ENCODE data around the gene ABCC8.

Gene ABCC8

DNA sequence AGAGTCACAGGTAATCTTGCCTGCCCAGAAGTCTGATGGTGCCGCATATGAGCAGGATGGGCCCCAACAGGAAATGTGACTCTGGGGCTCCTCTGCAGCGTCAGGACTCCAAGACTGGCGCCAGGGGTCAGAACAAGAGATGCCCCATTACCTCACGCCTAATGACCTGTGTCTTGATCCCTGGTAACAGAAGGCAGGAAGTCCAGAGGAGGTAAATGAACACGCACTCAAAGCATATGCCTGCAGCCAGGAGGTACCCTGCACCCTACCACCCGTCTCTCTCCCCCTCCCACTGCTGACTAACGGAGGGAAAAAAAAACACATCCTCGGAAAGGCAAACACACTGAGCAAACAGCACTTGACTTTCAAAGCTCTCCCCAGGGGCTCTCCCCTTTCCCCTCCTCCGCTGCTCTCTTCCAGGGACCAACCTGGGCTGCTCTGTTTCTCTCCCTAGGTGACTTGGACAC is 37.3 kb downstream of the ABCC8 start:
- H3K4me3 ChIP-seq (ENCODE audit: low read depth, low read length), result no peak overlapping the region
- TF ChIP-seq, protein P1, sequence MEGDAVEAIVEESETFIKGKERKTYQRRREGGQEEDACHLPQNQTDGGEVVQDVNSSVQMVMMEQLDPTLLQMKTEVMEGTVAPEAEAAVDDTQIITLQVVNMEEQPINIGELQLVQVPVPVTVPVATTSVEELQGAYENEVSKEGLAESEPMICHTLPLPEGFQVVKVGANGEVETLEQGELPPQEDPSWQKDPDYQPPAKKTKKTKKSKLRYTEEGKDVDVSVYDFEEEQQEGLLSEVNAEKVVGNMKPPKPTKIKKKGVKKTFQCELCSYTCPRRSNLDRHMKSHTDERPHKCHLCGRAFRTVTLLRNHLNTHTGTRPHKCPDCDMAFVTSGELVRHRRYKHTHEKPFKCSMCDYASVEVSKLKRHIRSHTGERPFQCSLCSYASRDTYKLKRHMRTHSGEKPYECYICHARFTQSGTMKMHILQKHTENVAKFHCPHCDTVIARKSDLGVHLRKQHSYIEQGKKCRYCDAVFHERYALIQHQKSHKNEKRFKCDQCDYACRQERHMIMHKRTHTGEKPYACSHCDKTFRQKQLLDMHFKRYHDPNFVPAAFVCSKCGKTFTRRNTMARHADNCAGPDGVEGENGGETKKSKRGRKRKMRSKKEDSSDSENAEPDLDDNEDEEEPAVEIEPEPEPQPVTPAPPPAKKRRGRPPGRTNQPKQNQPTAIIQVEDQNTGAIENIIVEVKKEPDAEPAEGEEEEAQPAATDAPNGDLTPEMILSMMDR (IDR thresholded peaks at IDR 0.05; ENCODE audit: borderline replicate concordance, insufficient read depth, low read depth, low read length), result no peak

DNA sequence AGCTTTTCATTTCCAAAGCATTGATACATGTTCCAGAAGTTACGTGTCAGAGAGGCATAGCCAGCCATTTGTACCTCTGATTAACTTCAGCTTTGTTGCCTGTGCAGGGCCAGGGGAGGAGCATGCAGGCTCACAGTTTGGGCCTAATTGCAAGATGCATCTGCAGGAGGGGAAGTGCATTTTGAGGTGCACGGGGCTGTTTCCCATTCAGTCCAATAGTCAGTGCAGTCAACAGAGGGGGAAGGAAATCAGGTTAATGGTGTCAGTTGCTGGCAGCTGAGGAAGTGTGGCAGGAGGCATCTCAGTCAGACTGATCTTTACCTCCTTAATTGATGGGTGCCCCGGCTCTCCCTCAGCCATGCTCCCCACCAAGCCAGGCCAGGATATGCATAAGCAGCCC is 39.3 kb downstream of the ABCC8 start:
- H3K4me3 ChIP-seq (ENCODE audit: low read depth, low read length), result no peak overlapping the region
- TF ChIP-seq, protein P1 (IDR thresholded peaks at IDR 0.05; ENCODE audit: borderline replicate concordance, insufficient read depth, low read depth, low read length), result no peak

DNA sequence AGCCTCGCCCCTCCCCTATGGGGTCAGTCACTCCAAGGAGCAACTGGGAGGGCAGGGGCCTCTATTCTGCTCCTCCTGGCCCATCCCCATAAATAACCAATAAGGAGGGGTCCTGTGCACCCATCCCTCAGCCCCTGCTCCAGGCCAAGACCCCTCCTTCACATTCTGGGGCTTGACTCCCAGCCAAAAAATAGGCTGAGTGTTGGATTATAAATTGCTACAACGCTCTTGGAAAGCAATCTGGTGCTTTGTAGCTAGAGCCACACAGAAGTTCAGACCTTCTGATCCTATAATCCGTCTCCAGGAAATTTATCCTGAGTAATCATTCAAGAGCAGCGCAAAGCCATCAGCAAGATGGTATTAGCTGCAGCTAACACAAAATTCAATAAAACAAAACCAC is 42.5 kb downstream of the ABCC8 start:
- H3K4me3 ChIP-seq (ENCODE audit: low read depth, low read length), result no peak overlapping the region
- TF ChIP-seq, protein P1 (IDR thresholded peaks at IDR 0.05; ENCODE audit: borderline replicate concordance, insufficient read depth, low read depth, low read length), result no peak

DNA sequence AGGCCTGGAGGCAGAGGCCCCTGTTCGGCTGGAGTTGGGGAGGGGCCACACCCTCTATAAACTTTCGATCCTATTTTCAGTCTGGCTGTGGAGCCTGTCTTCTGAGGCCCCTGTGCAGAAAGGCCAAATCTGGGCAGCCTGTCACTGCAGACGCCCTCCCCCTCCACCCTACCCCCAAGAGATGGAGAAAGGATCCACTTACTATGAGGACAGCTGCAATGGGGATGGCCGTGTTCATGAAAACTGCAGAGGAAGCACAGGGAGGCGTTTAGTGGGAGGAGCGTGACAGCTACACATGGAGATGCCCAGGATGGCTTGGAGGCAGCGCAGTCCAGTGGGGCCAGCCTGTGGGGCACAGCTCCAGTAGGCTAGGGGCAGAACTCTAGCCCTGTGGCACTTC is 44.6 kb downstream of the ABCC8 start:
- no peak overlapping the region for H3K4me3 ChIP-seq (ENCODE audit: low read depth, low read length)
- TF ChIP-seq, protein P1 (IDR thresholded peaks at IDR 0.05; ENCODE audit: borderline replicate concordance, insufficient read depth, low read depth, low read length), result no peak

DNA sequence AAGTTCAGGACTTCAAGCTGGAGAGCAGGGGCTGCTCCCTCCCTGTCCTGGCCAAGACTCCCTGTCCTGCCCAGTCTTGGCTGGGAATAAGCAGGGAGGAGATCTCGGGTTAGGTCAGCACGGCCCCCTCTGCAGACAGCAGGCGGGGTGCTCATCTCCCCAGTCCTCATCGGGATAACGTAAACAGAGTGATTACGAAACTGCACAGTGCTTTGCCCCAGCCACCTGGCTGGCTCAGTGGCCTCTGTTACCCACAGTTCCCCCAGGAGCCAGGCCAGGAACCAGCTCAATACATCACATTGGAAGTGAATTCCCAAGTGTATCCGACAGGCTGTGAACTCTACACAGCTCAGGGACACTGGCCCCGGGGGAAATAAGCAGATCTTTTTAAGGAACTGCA is 45.5 kb downstream of the ABCC8 start:
- H3K4me3 ChIP-seq (ENCODE audit: low read depth, low read length), result no peak overlapping the region
- TF ChIP-seq, protein P1 (IDR thresholded peaks at IDR 0.05; ENCODE audit: borderline replicate concordance, insufficient read depth, low read depth, low read length), result no peak

DNA sequence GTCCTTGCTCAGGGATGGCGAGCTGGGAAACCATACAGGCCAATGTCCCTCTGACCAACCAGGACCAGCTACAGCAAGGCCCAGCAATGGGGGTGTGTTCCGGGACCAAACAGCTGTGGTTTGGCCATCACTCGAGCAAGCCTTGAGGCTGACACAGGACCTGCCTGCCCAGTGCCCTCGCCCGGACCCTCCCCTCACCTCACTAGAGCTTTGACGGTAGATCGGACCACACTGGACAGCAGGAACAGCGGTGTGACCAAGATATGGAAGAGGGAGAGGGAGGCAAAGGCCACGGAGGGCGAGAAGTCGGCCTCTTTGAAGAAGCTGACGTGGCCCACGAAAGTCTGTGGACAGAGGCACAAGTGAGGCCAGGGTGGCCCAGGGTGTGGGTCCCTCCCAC is 46.0 kb downstream of the ABCC8 start:
- H3K4me3 ChIP-seq (ENCODE audit: low read depth, low read length), result no peak overlapping the region
- TF ChIP-seq, protein P1 (IDR thresholded peaks at IDR 0.05; ENCODE audit: borderline replicate concordance, insufficient read depth, low read depth, low read length), result no peak

DNA sequence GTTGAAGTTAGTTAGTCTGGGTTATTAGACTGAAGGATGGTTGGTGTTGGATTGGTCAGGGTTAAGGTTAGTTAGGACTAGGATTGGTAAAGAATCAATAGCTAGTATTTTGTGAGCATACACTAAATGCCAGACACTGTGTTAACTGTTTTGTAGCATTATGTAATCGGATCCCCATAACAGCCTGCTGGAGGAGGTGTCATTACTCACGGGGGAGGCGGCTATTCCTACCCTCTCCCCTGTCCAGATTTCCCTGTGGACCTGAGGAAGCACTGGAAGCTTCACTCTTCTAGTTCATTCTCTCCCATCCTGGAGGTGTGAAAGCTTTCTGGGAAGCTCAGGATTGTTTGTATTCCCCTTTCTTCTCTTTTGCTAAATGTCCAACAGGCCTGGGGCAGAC is 47.7 kb downstream of the ABCC8 start:
- TF ChIP-seq, protein P1 (IDR thresholded peaks at IDR 0.05; ENCODE audit: borderline replicate concordance, insufficient read depth, low read depth, low read length), result no peak
- H3K4me3 ChIP-seq (ENCODE audit: low read depth, low read length), result no peak overlapping the region

Measured in GM12875 (cell line).